H1 (cell line): Measurements from ENCODE around the gene ARID1B. TPM values are rescaled to one million over a fixed set of nuclear protein-coding genes. Genes with fewer than 3 reads are reported as not detected.

Experiments used
- ASH2L ChIP-seq: fragments of 200-600, 300-600 bp; sonication (generic); IDR thresholded peaks from one replicate; pipeline ENCODE4 v1.7.1; 2017; ENCODE audit warnings: low read length
- BRCA1 ChIP-seq: IDR thresholded peaks from 2 replicates; pipeline ENCODE4 v1.6.1; 2012; ENCODE audit warnings: low read depth, low read length, improper control_type of control experiment
- CBX8 ChIP-seq: fragments of 300-800, 300-1000 bp; sonication (generic); IDR thresholded peaks from 2 replicates; pipeline ENCODE4 v1.7.1; 2016; ENCODE audit warnings: low read depth, low read length, borderline replicate concordance
- CEBPB ChIP-seq: IDR thresholded peaks from 2 replicates; pipeline ENCODE4 v1.6.1; 2012; ENCODE audit warnings: low read depth, low read length
- EGR1 ChIP-seq: IDR thresholded peaks from 2 replicates; pipeline ENCODE4 v1.6.1; 2011; ENCODE audit warnings: low read depth, low read length, borderline replicate concordance
- JUN ChIP-seq: IDR thresholded peaks from 2 replicates; pipeline ENCODE4 v1.6.1; 2011; ENCODE audit warnings: low read depth, mild to moderate bottlenecking, improper control_type of control experiment, low read length
- MAFK ChIP-seq: IDR thresholded peaks from 2 replicates; pipeline ENCODE4 v1.6.1; 2012; ENCODE audit warnings: low read depth, mild to moderate bottlenecking, improper control_type of control experiment, low read length
- RNF2 ChIP-seq: fragments of 200-900, 300-1000 bp; sonication (generic); IDR thresholded peaks from 2 replicates; pipeline ENCODE4 v1.7.1; 2016; ENCODE audit warnings: borderline replicate concordance, low read depth, mild to moderate bottlenecking, antibody characterized with exemption, low read length; ENCODE audit not compliant: poor library complexity, severe bottlenecking; ENCODE audit errors: missing control alignments
- polyA plus RNA-seq, 7 experiments: library from polyadenylated mRNA; depleted of rRNA in 3 of 7; stranded (reverse) in 5 of 7; unstranded in 2 of 7; fragments of >200 nt in 5 of 7; fragments of 200-250 nt in 2 of 7; gene quantifications; 1 replicate in 5 of 7; 2 replicates in 1 of 7; 4 replicates in 1 of 7; pipeline versions ENCODE4 v1.2.1 to v1.2.3, GENCODE V29; 2011 to 2013; ENCODE audit warnings: missing spikeins in 2 of 7, mixed read lengths in 2 of 7
- total RNA-seq: library from RNA; stranded (reverse); fragmentation: NEBNext Ultra II Directional; extraction: Animal tissue kit (Norgen Biotek cat#: 25700); gene quantifications from 2 replicates; pipeline ENCODE4 v1.2.1, GENCODE V29; 2021

Gene ARID1B
- total and polyA plus RNA-seq, 2 of the 8 experiments (the other 6 are each of a cell fraction or from before 2014, with no cell fraction given), result 24.3 to 70.3 TPM

GRCh38 chr6:157158456-157158855, 381.3 kb downstream of the ARID1B start (continued):
- no peak for TF ChIP-seq CBX8
- no peak for TF ChIP-seq ASH2L
- TF ChIP-seq JUN, result no peak
- no peak for TF ChIP-seq RNF2
- TF ChIP-seq CEBPB, result no peak
- no peak for TF ChIP-seq BRCA1
- no peak for TF ChIP-seq MAFK
- no peak for TF ChIP-seq EGR1
